ENCODE measurements around the gene HSF4.
"Not testable (repeated sequence)": the region's sequence is repeated elsewhere in the genome, so short reads cannot be mapped to it uniquely, and the experiment has no call there.

Gene HSF4, protein sequence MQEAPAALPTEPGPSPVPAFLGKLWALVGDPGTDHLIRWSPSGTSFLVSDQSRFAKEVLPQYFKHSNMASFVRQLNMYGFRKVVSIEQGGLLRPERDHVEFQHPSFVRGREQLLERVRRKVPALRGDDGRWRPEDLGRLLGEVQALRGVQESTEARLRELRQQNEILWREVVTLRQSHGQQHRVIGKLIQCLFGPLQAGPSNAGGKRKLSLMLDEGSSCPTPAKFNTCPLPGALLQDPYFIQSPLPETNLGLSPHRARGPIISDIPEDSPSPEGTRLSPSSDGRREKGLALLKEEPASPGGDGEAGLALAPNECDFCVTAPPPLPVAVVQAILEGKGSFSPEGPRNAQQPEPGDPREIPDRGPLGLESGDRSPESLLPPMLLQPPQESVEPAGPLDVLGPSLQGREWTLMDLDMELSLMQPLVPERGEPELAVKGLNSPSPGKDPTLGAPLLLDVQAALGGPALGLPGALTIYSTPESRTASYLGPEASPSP

DNA sequence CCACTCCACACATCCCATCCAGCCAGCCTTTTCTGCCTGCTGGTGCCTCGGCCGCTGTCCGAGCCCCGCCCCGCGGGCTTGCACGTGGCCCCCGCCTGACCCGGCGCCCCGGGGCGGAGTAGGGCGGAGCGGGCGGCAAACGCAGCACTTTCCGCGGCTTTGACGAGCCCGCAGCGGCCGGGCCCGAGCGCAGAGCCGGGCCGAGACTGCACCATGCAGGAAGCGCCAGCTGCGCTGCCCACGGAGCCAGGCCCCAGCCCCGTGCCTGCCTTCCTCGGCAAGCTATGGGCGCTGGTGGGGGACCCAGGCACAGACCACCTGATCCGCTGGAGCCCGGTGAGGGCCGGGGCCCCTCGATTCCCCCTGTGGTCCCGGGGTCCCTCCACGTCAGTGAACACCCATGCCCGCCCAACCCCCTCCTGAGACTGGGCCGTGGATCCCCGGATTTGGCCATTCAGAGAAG is at the start of gene HSF4:
Gene HSF4 (plus strand): TSS at position 147 of the 463 bp plus-strand sequence. CDS start 67 bp downstream, at position 214.
- in situ Hi-C loops (cut with HindIII; ENCODE audit: low sequenced_read_pairs): no loop called here

DNA sequence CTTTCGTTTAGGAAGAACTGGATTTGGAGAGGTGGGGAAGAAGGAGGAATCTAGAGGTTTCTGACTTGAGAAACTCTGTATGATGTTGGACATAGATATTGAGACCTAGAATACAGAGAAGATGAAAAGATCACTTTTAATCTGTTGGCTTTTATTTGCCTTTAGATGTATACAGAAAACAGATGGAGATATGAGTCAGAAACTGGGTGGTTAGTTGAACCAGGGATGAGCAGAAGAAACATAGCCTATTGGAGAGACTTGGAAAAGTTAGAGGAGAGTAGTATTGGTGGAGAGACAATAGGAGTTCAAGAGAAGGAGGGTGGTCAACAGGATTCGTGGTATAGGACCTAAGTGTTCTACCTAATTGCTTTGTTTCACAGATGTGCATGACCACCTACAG is 49.8 kb upstream of the HSF4 start:
- in situ Hi-C loops (cut with HindIII; ENCODE audit: low sequenced_read_pairs): no loop called here

DNA sequence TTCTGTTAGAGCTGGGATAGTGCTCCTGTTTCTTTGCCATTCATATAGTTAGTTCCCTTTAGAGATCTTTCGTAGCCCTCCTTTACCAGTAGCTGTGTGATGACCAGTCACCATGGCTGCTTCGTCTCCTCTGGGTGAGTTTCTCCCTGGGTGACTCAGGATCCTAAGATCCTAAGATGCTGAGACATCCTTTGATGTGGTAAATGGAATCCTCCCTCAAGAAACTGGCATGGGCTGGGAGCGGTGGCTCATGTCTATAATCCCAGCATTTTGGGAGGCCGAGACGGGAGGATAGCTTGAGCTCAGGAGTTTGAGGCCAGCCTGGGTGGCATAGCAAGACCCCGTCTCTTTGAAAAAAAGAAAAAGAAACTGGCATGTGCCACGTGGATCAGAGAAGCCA is 48.9 kb upstream of the HSF4 start:
- in situ Hi-C loops (cut with HindIII; ENCODE audit: low sequenced_read_pairs): no loop called here

DNA sequence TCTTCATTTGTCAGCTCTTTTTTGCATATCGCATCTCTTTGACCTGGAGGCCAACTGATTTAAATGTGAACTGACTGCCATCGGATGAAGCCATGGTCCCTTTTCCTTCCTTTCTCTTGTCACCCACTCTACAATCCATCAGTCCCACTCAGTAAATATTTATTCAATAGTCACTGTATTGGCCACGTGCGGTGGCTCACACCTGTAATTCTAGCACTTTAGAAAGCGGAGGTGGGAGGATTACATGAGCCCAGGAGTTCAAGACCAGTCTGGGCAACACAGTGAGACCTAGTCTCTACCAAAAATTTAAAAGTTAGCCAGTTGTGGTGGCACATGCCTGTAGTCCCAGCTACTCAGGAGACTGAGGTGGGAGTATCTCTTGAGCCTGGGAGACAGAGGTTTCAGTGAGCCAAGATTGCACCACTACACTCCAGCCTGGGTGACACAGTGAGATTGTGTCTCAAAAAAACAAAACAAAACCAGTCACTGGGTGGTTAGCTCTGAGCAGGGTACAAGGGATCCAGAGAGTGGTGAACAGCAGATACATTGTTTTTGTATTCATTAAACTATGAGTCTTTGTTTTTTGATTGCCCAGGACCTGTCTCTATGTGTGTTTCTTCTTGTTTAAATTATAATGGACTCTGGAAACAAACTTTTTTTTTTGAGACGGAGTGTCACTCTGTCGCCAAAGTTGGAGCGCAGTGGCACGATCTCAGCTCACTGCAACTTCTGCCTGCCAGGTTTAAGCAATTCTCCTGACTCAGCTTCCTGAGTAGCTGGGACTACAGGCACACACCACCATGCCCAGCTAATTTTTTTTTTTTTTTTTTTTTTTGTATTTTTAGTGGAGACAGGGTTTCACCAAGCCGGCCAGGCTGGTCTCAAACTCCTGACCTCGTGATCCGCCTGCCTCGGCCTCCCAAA is 47.9 kb upstream of the HSF4 start:
- in situ Hi-C loops (cut with HindIII; ENCODE audit: low sequenced_read_pairs): no loop called here

DNA sequence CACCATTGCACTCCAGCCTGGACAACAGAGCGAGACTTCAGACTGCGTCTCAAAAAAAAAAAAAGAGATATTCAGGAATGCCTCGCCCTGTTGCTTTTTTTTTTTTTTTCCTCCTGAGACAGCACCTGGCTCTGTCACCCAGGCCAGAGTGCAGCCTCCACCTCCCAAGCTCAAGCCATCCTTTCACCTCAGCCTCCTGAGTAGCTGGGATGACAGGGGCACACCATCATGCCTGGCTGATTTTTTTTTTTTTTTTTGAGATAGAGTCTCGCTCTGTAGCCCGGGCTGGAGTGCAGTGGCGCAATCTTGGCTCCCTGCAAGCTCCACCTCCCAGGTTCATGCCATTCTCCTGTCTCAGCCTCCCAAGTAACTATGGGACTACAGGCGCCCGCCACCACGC is 46.8 kb upstream of the HSF4 start:
- in situ Hi-C loops (cut with HindIII; ENCODE audit: low sequenced_read_pairs): no loop called here

DNA sequence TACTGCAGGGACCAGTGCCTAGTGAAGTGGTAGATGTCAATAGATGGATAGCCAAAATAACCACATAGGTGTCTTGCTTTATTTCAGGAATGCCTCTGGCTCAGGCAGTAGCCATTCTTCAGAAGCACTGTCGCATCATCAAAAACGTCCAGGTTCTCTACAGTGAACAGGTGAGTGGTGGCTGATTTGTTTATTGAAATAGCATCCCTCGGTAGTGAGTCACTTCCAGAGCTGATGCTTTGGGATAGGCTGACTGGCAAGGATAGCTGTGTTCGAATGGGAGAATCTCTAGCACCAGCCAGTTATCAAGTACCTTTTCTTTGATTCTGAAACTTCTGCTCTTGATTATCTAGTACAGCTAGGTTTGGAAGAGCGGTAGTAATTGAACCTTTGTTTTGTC is 44.5 kb upstream of the HSF4 start:
- in situ Hi-C loops (cut with HindIII; ENCODE audit: low sequenced_read_pairs): no loop called here

DNA sequence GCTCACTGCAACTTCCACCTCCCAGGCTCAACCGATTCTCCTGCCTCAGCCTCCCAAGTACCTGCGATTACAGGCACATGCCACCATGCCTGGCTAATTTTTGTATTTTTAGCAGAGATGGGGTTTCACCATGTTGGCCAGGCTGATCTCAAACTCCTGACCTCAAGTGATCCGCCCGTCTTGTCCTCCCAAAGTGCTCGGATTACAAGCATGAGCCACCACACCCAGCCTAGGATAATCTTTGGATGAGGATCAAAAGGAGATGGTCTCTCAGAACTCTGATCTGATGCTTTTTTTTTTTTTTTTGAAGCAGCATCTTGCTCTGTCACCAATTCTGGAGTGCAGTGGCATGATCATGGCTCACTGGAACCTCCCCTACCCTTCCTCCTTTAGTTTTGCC is 41.7 kb upstream of the HSF4 start:
- in situ Hi-C loops (cut with HindIII; ENCODE audit: low sequenced_read_pairs): not testable (repeated sequence)

DNA sequence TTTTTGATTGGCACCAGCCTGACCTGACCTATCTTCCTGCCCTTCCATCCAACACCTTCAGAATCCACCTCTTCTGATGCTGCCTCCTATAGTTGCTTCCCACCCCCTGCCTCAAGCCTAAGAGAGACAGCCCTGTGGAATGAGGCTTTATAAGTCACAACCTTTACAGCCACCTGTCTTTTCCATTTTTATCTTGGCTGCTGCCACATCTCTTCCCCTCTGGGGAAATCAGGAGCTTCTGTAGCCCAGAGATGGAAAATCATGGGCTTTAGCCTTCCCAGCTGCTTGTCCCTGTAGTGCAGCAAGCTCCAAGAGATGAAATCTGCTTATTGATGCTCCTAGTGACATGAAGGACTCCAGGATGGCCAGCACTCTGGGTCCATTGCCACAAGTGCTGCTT is 36.1 kb upstream of the HSF4 start:
- in situ Hi-C loops (cut with HindIII; ENCODE audit: low sequenced_read_pairs): no loop called here

DNA sequence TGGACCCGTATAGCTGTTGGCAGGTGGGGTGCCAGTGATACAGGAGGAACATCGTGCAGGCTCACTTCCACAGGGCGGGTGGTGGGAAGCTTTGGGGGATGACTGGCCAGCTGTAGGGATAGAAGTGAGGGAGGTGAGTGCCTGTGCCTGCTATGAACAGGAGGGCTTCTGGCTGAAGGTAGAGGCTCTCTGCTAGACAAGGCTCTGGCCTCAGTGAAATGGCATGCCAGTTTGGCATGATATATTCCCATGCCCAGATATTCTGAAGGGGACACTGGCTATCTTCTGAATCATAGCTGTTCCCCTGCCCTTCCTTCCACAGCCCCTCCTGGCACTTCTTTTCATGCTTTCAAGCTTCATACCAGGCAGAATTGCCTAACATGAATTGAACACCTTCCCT is 35.7 kb upstream of the HSF4 start:
- in situ Hi-C loops (cut with HindIII; ENCODE audit: low sequenced_read_pairs): no loop called here

DNA sequence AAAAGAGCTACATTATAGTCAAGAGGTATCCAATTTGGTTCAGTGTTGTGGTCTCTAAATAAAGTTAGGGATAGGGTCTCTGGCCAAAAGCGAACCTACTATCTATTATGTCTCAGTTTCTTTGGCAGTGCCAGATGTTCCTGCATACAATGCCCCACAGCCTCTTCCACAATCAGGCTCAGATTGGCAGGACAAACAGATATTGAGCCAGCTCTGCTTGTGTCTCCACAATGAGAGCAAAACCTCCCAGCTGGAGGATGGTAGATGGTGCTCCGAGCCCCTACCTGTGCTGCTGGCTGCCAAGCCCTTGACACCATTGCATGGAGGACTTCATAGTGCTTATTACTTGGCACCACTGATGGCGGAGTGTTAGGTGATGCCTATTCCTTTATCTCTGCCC is 35.1 kb upstream of the HSF4 start:
- in situ Hi-C loops (cut with HindIII; ENCODE audit: low sequenced_read_pairs): no loop called here

DNA sequence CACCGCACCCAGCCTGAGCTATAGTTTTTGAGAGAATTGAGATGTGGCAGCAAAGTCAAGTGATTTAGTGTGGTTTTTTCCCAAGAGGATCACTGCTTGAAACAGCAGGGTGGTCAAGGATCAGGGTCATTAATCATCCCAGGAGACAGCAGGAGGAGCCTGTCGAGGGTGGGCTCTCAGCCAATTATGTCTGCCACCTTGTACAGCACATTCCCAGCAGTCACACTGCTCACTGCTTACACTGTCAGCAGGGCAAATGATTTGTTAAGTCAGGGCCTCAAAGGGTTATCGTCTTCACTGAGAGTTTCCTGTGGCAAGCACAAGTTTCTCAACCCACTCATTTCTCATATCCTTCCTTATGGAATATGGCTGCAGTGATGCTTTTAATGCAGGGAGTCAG is 26.9 kb upstream of the HSF4 start:
- in situ Hi-C loops (cut with HindIII; ENCODE audit: low sequenced_read_pairs): no loop called here

DNA sequence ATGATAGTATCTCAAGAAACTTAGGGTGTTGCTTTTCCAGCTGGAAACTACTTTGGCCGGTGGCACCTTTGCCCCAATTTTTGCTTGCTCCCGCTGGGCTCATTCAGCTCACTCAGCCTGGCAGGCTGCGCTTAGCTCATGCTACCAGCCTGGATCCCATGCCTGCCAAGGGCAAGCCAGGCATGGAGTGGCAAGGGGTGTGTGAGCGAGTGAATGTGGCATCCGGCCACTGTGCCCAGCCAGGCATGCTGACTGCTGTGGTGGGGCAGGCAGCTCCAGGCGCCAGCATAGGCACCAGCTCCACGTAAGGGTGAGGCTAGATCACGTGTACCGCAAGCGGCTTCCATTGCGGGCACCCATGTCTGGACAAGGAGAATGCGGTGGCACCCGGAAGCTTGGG is 23.2 kb upstream of the HSF4 start:
- in situ Hi-C loops (cut with HindIII; ENCODE audit: low sequenced_read_pairs): no loop called here

DNA sequence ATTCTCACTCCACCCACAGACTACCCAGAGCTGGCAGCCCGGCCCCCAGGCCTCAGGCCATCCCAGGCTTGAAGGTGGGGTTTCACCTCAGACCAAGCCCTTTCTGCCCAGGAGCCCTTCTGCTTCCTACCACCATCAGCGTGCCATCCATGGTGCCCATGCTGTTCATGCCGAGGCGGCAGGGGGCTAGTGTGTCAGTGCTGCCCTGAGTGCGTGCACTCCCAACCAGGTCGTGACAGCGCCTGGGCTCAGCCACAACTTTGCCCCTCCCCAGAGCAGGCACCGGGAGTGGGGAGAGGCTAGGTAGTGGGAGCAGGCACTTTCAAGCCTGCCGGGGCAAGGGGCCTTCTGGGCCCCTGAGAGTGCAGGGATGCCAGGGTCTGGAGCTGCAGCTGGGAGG is 22.2 kb upstream of the HSF4 start:
- in situ Hi-C loops (cut with HindIII; ENCODE audit: low sequenced_read_pairs): no loop called here

DNA sequence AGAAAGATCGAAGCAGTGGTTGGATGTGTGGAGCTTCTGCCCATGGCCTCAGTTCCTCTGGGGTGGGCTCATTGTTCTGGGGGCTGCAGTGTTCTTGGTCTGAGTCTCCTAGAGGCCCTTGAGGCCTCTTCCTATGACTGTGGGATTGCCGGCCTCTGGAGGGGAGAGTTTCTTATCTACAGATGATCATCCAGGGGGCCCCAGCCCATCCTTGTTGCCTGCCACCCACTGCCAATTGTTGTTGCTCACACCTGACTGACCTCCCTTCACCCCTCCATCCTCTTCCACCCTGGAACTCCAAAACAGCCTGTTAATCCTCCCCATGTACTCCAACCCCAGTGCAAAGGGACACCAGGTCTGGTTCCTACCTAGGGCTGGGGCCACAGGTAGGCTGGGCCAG is 19.6 kb upstream of the HSF4 start:
- in situ Hi-C loops (cut with HindIII; ENCODE audit: low sequenced_read_pairs): no loop called here

DNA sequence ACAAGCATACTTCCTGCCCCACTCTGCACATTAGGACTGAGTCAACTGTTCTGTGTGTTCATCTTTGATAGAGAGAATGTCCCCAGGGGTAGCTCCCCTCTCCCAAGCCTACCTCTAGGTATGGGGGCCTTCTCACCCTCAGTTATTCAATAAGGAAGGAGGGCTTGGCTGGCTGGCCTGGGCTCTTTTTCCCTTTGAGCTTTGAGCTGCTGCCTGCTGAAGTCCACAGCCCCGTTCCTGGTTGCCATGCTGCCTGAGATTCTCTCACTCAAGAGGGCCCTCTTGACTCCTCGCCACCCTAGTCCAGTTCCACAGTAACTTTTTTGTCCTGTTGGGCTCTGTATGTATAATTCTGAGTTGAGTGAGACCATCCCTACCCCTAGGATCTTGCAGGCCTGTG is 18.8 kb upstream of the HSF4 start:
- in situ Hi-C loops (cut with HindIII; ENCODE audit: low sequenced_read_pairs): no loop called here

DNA sequence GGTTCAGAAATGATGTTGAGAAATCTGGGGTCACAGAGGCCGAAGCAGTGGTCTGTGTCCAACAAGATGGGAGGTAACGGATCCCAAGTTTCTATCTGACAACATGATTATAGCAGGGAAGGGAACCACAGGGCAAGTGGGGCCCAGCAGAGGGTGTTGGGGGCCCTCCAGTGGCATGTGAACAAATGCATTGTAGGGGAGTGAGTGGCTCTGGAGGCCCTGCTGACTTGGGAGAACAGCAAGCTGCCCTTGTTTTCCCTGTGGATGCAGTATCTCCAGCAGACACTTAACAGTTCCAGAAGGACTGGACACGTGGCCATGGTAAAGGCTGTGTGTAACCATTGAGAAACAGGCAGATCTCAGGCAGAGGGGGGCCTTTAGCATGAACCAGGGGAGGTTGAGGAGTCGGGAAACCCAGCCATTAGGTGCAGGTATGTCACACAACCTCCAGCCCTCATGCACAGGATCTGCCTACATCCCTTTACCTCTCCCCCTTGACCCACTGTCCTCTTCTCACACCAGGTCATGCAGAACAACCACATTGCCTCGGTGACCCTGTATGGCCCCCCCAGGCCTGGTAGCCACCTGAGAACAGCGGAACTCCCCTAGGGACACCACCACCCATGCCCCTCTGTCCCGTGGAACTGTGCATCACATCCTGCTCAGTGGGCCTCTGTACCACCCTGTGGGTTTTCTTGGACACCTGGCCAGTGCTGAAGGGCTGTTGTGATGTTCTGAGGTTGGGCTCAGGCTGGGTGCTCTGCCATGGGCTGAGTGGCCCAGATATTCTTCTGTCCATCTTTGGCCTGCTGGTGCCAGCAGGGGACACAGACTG is 17.8 kb upstream of the HSF4 start:
- in situ Hi-C loops (cut with HindIII; ENCODE audit: low sequenced_read_pairs): no loop called here

DNA sequence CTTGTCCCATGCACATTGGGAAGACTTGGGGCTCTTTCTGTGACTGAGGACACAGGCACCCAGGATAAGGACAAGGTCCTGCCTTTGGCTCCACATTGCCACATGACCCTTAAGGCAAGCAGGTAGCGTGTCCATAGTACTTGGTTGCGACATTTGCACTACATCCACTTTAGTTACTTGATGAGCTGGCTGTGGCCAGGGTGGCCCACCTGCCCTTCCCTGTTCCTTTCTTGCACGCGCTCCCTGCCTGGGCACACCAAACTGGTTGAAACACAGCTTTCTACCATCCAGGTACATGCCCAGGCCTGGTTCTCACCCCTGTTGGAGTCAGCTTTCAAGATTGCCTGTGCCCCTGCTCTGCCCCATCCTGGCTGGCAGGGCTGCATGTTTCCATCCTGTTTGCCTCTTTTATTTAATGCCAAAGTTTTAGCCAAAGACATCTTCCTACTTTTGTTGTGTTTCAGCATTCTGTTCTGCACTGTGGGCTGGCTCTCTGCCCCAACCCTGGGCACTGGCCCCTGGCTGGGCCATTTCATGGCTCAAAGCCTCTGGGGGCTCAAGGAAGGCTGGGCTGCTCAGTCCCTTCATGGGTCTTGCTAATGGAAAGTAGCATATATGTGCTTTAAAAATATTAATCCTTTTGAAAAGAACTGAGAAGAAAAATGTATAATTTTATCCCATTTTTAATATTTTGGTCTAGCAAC is 17.0 kb upstream of the HSF4 start:
- in situ Hi-C loops (cut with HindIII; ENCODE audit: low sequenced_read_pairs): no loop called here

DNA sequence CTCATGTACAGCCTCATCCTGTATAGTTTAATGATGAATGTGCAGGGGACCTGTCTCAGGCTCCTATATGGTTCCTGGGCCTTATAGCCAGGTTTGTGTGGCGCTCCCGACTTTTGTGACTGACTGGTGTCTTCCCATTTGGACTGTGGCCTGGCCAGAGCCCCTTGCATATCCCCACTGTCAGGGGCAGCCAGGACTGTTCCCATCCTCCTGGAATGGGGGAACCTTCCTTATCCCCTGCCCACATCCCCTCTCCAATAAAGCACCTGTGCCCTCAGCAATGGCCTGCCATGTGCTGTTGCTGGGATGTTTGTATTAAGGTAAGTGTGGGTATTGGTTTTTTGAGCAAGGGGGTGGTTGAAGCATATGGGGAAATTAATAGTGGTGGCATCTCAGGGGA is 16.3 kb upstream of the HSF4 start:
- in situ Hi-C loops (cut with HindIII; ENCODE audit: low sequenced_read_pairs): no loop called here

DNA sequence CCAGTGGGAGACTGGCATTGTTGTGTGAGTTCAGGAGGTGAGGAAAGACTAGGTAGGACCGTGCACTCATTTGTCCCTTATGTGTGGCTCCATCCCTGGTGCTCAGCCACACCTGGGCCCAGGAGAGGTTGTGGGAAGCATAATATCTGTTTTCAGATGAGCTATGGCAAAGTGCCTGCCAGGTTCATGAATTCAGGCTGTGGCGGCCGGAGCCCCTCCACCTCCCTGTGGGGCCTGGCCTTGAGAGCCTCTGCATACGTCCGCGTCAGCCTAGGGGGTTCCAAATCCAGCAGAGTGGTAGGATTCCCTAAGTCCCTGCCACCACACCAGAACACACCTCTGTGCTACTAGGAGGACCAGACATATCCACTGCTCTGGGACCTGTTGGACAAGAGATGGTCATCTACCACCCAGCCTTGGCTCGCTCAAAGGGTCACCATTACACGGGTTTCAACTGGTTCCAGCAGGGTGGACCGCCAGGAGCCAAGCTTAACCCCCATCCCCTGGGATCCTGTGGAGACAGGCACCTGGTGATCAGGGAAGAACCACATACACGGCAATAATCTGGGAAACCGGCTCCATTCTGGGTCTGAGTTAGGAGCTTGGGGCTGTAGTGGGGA is 15.8 kb upstream of the HSF4 start:
- in situ Hi-C loops (cut with HindIII; ENCODE audit: low sequenced_read_pairs): no loop called here
